ENCODE data around the gene FAM53A. TPM values are rescaled to one million over a fixed set of nuclear protein-coding genes. Genes with fewer than 3 reads are reported as not detected.

The FAM53A gene
- total RNA-seq, 1 experiment from 2014 or later = 1.6 TPM

DNA sequence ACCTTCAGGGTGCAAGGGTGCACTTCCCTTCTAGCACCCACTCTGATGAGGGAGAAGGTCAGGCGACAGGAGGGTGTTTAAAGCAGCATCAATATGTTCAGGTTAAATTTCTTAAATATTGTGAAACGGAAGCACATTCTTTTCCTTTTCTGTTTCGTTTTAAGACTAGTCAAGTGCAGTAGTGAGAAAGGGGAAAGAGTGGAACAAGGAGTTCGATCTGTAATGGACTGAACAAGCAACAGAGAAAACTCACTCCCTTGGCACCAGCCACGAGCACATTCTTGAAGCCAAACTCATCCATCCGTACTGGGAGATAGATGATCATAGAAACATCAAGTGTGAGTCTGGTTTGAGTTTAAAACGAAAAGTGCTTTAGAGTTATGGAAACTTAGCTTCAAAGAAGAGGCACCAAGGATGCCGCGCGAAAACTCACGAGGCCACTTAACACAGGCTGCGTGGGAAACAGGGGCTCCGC is 815 bp downstream of the FAM53A start:
- Histone ChIP-seq H3K36me3 (ENCODE audit: insufficient read depth, low read length, poor library complexity, severe bottlenecking) (no peaks in the 10 kb centered on the region), H3K27me3 (replicated peaks; ENCODE audit: insufficient read depth, low read depth, low read length, poor library complexity) (no peaks in the 10 kb centered on the region), H3K4me3 (ENCODE audit: low read depth, low read length, poor library complexity, severe bottlenecking) (peak overlapping the region; percentile 49), H3K27ac (ENCODE audit: low read depth, low read length, poor library complexity, severe bottlenecking) (peak overlapping the region; percentile 77), H3K9me3 (ENCODE audit: low read depth, low read length, poor library complexity, severe bottlenecking) (no peaks in the 10 kb centered on the region), H3K4me1 (ENCODE audit: insufficient read depth, low read length, poor library complexity, severe bottlenecking) (no peaks in the 10 kb centered on the region)
- BruUV-seq (replicated peaks) = no TSS peak
- TF ChIP-seq, protein P1, sequence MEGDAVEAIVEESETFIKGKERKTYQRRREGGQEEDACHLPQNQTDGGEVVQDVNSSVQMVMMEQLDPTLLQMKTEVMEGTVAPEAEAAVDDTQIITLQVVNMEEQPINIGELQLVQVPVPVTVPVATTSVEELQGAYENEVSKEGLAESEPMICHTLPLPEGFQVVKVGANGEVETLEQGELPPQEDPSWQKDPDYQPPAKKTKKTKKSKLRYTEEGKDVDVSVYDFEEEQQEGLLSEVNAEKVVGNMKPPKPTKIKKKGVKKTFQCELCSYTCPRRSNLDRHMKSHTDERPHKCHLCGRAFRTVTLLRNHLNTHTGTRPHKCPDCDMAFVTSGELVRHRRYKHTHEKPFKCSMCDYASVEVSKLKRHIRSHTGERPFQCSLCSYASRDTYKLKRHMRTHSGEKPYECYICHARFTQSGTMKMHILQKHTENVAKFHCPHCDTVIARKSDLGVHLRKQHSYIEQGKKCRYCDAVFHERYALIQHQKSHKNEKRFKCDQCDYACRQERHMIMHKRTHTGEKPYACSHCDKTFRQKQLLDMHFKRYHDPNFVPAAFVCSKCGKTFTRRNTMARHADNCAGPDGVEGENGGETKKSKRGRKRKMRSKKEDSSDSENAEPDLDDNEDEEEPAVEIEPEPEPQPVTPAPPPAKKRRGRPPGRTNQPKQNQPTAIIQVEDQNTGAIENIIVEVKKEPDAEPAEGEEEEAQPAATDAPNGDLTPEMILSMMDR (conservative IDR thresholded peaks at IDR 0.05; ENCODE audit: low read depth, low read length) = no peak
- TF ChIP-seq EZH2 (IDR thresholded peaks at IDR 0.05; ENCODE audit: borderline replicate concordance, low read depth, low read length, poor library complexity, severe bottlenecking) = no peak
- CTCF ChIA-PET = no interaction called here
- intact Hi-C loops (cut with micrococcal nuclease; ENCODE audit: unreplicated experiment) = no loop called here
- POLR2A ChIA-PET (ENCODE audit: low non-redundant PET) = no interaction called here
- peak; percentile 43 for DNase-seq (ENCODE audit: low spot score)

DNA sequence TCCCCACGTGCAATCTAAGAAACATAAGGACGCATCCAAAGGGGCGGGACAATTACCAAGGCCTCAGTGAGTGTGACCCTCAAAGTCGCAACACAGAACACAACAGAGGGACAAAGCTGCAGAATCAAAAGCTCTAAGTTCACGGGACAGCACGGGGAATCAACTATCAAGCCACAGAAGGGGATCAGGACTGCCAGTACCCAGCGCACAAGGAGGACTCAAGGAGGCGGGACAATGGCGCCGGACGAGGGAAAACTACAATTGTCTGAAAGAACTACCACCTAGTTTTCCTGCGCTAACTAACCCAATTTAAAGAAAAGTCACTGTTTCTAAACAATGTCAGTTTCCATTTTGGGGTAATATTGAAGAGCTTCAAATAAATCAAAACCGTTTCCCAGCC is 1.3 kb downstream of the FAM53A start:
- BruUV-seq (replicated peaks) = TSS peak; percentile 52

DNA sequence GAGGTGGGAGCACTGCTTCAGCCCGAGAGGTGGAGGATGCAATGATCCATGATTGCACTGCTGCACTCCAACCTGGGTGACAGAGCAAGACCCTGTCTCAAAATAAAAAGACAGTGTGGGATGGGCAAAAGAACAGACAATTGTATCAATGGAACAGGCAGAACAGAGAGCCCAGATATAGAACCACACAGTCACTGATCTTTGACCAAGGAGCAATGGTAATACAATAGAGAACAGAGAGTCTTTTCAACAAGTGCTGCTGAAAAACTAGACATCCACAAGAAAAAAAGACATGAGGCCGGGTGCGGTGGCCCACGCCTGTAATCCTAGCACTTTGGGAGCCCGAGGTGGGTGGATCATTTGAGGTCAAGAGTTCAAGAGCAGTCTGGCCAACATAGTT is 5.9 kb downstream of the FAM53A start:
- no peak overlapping the region for H3K27ac ChIP-seq (ENCODE audit: low read depth, low read length, poor library complexity, severe bottlenecking)
- CTCF ChIA-PET = no interaction called here
- TF ChIP-seq, protein P1 (conservative IDR thresholded peaks at IDR 0.05; ENCODE audit: low read depth, low read length) = no peak
- no peak for TF ChIP-seq EZH2 (IDR thresholded peaks at IDR 0.05; ENCODE audit: borderline replicate concordance, low read depth, low read length, poor library complexity, severe bottlenecking)
- no peaks in the 10 kb centered on the region for H3K4me1 ChIP-seq (ENCODE audit: insufficient read depth, low read length, poor library complexity, severe bottlenecking)
- BruUV-seq (replicated peaks) = no TSS peak
- POLR2A ChIA-PET (ENCODE audit: low non-redundant PET) = no interaction called here
- no peak for DNase-seq (ENCODE audit: low spot score)
- no peaks in the 10 kb centered on the region for H3K36me3 ChIP-seq (ENCODE audit: insufficient read depth, low read length, poor library complexity, severe bottlenecking)
- no peak overlapping the region for H3K4me3 ChIP-seq (ENCODE audit: low read depth, low read length, poor library complexity, severe bottlenecking)
- H3K9me3 ChIP-seq (ENCODE audit: low read depth, low read length, poor library complexity, severe bottlenecking) = no peaks in the 10 kb centered on the region
- no peaks in the 10 kb centered on the region for H3K27me3 ChIP-seq (replicated peaks; ENCODE audit: insufficient read depth, low read depth, low read length, poor library complexity)
- intact Hi-C loops (cut with micrococcal nuclease; ENCODE audit: unreplicated experiment) = no loop called here

More for the DNA sequence above, 1.3 kb downstream of the FAM53A start:
- Histone ChIP-seq H3K4me3 (ENCODE audit: low read depth, low read length, poor library complexity, severe bottlenecking) (peak overlapping the region; percentile 49), H3K4me1 (ENCODE audit: insufficient read depth, low read length, poor library complexity, severe bottlenecking) (no peaks in the 10 kb centered on the region), H3K36me3 (ENCODE audit: insufficient read depth, low read length, poor library complexity, severe bottlenecking) (no peaks in the 10 kb centered on the region), H3K27ac (ENCODE audit: low read depth, low read length, poor library complexity, severe bottlenecking) (no peak overlapping the region), H3K27me3 (replicated peaks; ENCODE audit: insufficient read depth, low read depth, low read length, poor library complexity) (no peaks in the 10 kb centered on the region), H3K9me3 (ENCODE audit: low read depth, low read length, poor library complexity, severe bottlenecking) (no peaks in the 10 kb centered on the region)
- POLR2A ChIA-PET (ENCODE audit: low non-redundant PET) = no interaction called here
- CTCF ChIA-PET = no interaction called here
- TF ChIP-seq, protein P1 (conservative IDR thresholded peaks at IDR 0.05; ENCODE audit: low read depth, low read length) = no peak
- no peak for TF ChIP-seq EZH2 (IDR thresholded peaks at IDR 0.05; ENCODE audit: borderline replicate concordance, low read depth, low read length, poor library complexity, severe bottlenecking)
- no peak for DNase-seq (ENCODE audit: low spot score)
- intact Hi-C loops (cut with micrococcal nuclease; ENCODE audit: unreplicated experiment) = no loop called here
